BLaER1 treated with 17β-estradiol and CSF1 and Interleukin-3, amounts not matched to agents 10 nM and 100 nM (cell line): Measurements from ENCODE around the gene KCND1.
A peak's percentile ranks its signal among the peaks of the same experiment; 100 is the strongest.

Experiments
- H3K27ac ChIP-seq, 11 experiments: shearing (Covaris generic); formaldehyde crosslinking; 2 replicates each; pipeline ENCODE4 v1.8.1; 2022
- H3K27me3 ChIP-seq, 11 experiments: shearing (Covaris generic); formaldehyde crosslinking; 2 replicates each; pipeline ENCODE4 v1.8.1; 2022
- H3K36me3 ChIP-seq, 11 experiments: shearing (Covaris generic); formaldehyde crosslinking; 2 replicates each; pipeline ENCODE4 v1.8.1; 2022
- H3K4me1 ChIP-seq, 10 experiments: shearing (Covaris generic); formaldehyde crosslinking; 2 replicates each; pipeline ENCODE4 v1.8.1; 2022
- H3K4me2 ChIP-seq, 11 experiments: shearing (Covaris generic); formaldehyde crosslinking; 2 replicates each; pipeline ENCODE4 v1.8.1; 2022
- H3K4me3 ChIP-seq, 10 experiments: shearing (Covaris generic); formaldehyde crosslinking; 2 replicates each; pipeline ENCODE4 v1.8.1; 2022
- H3K9ac ChIP-seq, 11 experiments: shearing (Covaris generic); formaldehyde crosslinking; 2 replicates each; pipeline ENCODE4 v1.8.1; 2022
- H3K9me3 ChIP-seq, 11 experiments: shearing (Covaris generic); formaldehyde crosslinking; replicated peaks in 1 of 11; 2 replicates each; pipeline ENCODE4 v1.8.1; 2022
- H4K20me1 ChIP-seq, 11 experiments: shearing (Covaris generic); formaldehyde crosslinking; 2 replicates each; pipeline ENCODE4 v1.8.1; 2022
- Cebpa-rat ChIP-seq, 11 experiments: shearing (Covaris generic); IDR thresholded peaks; 2 replicates each; pipeline ENCODE4 v1.8.1; 2022

KCND1 gene

DNA sequence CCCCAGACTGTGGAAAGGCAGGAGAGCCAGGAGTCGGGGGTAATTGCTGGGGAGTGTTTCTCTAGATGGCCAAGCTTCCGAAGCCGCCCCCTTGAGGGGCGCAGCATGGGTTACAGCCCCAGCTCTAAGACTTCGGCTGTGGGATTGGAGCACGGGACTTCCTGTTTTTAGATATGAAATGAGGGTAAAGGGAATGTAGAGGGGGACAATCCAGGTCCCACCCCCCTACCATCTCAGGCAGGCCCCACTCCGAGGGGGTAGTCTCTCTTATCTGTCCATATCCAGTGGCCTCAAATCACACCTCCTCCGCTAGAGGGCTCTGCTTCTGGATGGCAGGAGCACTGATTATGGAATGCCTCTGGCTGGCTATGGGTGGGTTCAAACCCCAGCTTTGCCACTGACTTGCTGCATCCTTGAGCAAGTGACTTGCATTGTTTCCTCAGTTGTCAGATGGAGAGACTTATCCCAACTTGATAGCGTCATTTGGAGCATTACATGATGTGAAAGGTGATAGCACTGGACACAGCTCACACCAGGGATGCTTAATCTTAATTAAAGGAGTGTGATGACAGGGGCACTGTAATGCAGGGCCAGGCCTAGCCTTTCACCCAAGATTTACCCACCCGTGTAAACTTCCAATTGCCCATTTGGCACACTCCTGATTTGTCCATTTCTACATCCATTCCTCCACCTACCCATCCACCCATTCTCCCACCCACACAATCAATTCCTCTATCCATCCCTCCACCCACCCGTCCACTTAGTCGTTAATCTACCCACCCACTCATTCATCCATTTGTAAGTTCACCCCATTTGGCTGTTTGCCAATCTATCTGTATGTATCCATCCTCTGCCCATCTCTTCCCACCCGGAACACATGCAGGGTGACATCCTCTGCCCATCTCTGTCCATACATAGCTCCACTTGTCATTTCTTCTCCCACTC lies 848 bp upstream of the KCND1 start:
- Histone ChIP-seq H3K27ac (no peak overlapping the region; a peak in 1 of 22 replicates), H3K4me3 (peak overlapping the region in 1 of 10 experiments; percentile 35; a peak in 1 of 20 replicates), H3K9ac (peak overlapping the region in 2 of 11 experiments; percentile 44 to 46; a peak in 3 of 22 replicates)

GRCh38 chrX:48969471-48969870 lies 2.2 kb downstream of the KCND1 start:
- H3K9me3 ChIP-seq, result no peaks in the 10 kb centered on the region
- no peak for TF ChIP-seq Cebpa-rat (IDR thresholded peaks at IDR 0.05)
- peaks cover 0 to 11% (median 9%) of the 10 kb centered on the region in 11 experiments; a peak in 13 of 22 replicates for H3K36me3 ChIP-seq
- peaks cover 10 to 17% (median 15%) of the 10 kb centered on the region in 10 experiments; a peak in 19 of 20 replicates for H3K4me1 ChIP-seq
- H4K20me1 ChIP-seq, result peaks cover 0 to 18% (median 3%) of the 10 kb centered on the region in 11 experiments; a peak in 10 of 22 replicates
- H3K9ac ChIP-seq, result no peak overlapping the region
- H3K27me3 ChIP-seq, result peaks cover 34 to 96% (median 70%) of the 10 kb centered on the region in 11 experiments
- no peak overlapping the region for H3K4me2 ChIP-seq
- no peak overlapping the region for H3K27ac ChIP-seq
- no peak overlapping the region for H3K4me3 ChIP-seq

More for the DNA sequence above, 848 bp upstream of the KCND1 start:
- Histone ChIP-seq H3K4me1 (peaks cover 12 to 25% (median 16%) of the 10 kb centered on the region in 10 experiments; a peak in 19 of 20 replicates), H3K4me2 (peak overlapping the region; percentile 28 to 81 (median 68)), H4K20me1 (peaks cover 0 to 31% (median 7%) of the 10 kb centered on the region in 11 experiments; a peak in 9 of 22 replicates), H3K9me3 (no peaks in the 10 kb centered on the region), H3K27me3 (peaks cover 33 to 100% (median 71%) of the 10 kb centered on the region in 11 experiments), H3K36me3 (peaks cover 11 to 38% (median 28%) of the 10 kb centered on the region in 11 experiments; a peak in 18 of 22 replicates)
- TF ChIP-seq Cebpa-rat (IDR thresholded peaks at IDR 0.05), result no peak

DNA sequence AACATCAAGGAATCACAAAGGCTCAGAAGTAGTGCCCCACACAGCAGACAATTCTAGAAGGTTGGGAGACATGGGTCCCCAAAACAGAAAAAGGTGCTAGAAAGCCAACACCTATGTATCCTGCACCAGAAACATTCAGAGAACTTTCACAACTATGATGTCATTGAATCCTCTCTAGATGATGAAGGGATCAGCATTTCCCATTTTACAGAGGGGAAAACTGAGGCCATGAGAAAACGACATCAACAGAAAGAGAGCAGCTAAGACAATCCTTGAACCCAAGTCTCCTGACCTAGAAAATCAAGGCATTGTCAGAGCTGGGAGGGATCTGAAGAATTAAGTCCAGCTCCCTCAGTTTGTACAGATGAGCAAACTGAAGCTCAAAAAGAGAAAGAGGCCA lies 3.3 kb downstream of the KCND1 start:
- TF ChIP-seq Cebpa-rat (IDR thresholded peaks at IDR 0.05), result no peak
- Histone ChIP-seq H3K9me3 (no peaks in the 10 kb centered on the region), H3K27ac (no peak overlapping the region), H3K4me3 (no peak overlapping the region), H3K27me3 (peaks cover 34 to 85% (median 62%) of the 10 kb centered on the region in 11 experiments), H3K9ac (no peak overlapping the region), H4K20me1 (peaks cover 0 to 18% (median 3%) of the 10 kb centered on the region in 11 experiments; a peak in 10 of 22 replicates), H3K36me3 (0 out of 22 replicates have a peak, but pooled peaks cover 0 to 4% (median 0%) of the 10 kb centered on the region in 11 experiments), H3K4me2 (no peak overlapping the region), H3K4me1 (peaks cover 10 to 19% (median 16%) of the 10 kb centered on the region in 10 experiments; a peak in 19 of 20 replicates)

GRCh38 chrX:48966796-48967579 lies 4.7 kb downstream of the KCND1 start:
- Histone ChIP-seq H3K27me3 (peaks cover 37 to 80% (median 60%) of the 10 kb centered on the region in 11 experiments), H3K4me2 (no peak overlapping the region), H3K4me3 (no peak overlapping the region), H3K9me3 (no peaks in the 10 kb centered on the region), H3K9ac (no peak overlapping the region), H3K27ac (no peak overlapping the region), H3K4me1 (peaks cover 7 to 17% (median 9%) of the 10 kb centered on the region in 10 experiments; a peak in 19 of 20 replicates), H3K36me3 (0 out of 22 replicates have a peak, but pooled peaks cover 0 to 4% (median 0%) of the 10 kb centered on the region in 11 experiments), H4K20me1 (peaks cover 0 to 11% (median 0%) of the 10 kb centered on the region in 11 experiments; a peak in 10 of 22 replicates)
- TF ChIP-seq Cebpa-rat (IDR thresholded peaks at IDR 0.05), result no peak

- Histone ChIP-seq H3K4me3 (no peak overlapping the region), H3K27me3 (peaks cover 47 to 80% (median 70%) of the 10 kb centered on the region in 11 experiments), H3K9me3 (no peaks in the 10 kb centered on the region), H3K36me3 (0 out of 22 replicates have a peak, but pooled peaks cover 0 to 4% (median 0%) of the 10 kb centered on the region in 11 experiments), H3K4me2 (no peak overlapping the region), H4K20me1 (peaks cover 0 to 8% (median 0%) of the 10 kb centered on the region in 11 experiments; a peak in 7 of 22 replicates), H3K4me1 (peaks cover 0 to 6% (median 0%) of the 10 kb centered on the region in 10 experiments; a peak in 3 of 20 replicates), H3K9ac (no peak overlapping the region), H3K27ac (no peak overlapping the region)
- TF ChIP-seq Cebpa-rat (IDR thresholded peaks at IDR 0.05), result no peak
Observed at GRCh38 chrX:48965959-48966358, 5.7 kb downstream of the KCND1 start.

GRCh38 chrX:48961585-48962091 lies 10.0 kb downstream of the KCND1 start:
- 0 out of 22 replicates have a peak, but pooled peaks cover 0 to 4% (median 0%) of the 10 kb centered on the region in 11 experiments for H3K36me3 ChIP-seq
- no peak overlapping the region for H3K4me2 ChIP-seq
- no peak overlapping the region for H3K9ac ChIP-seq
- peaks cover 31 to 58% (median 49%) of the 10 kb centered on the region in 11 experiments for H3K27me3 ChIP-seq
- no peak overlapping the region for H3K27ac ChIP-seq
- peaks cover 0 to 20% (median 4%) of the 10 kb centered on the region in 11 experiments; a peak in 9 of 22 replicates for H3K9me3 ChIP-seq
- no peak for TF ChIP-seq Cebpa-rat (IDR thresholded peaks at IDR 0.05)
- peaks cover under 1 to 11% (median 5%) of the 10 kb centered on the region in 11 experiments; a peak in 17 of 22 replicates for H4K20me1 ChIP-seq
- H3K4me1 ChIP-seq, result peaks cover 14 to 21% (median 19%) of the 10 kb centered on the region in 10 experiments; a peak in 19 of 20 replicates
- H3K4me3 ChIP-seq, result no peak overlapping the region

DNA sequence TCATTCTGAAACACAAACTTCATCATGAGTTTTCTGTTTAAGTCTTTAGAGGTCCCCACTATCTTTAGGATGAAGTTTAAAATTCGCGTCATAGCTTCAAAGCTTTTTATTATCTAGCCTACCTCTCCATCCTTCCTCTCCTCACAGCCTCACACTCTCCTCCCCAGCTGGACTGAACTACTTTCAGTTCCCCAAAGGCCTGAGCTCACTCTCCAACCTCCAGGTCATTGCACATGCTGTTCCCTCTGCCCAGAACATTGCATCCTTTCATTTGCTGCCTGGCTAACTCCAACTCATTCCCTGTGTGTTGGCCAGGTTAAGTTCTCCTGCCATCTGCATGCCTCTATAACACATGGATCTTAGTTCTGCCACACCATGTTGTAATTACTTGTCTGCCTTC lies 11.4 kb downstream of the KCND1 start:
- H3K4me2 ChIP-seq, result peak overlapping the region in 6 of 11 experiments; percentile 2 to 76 (median 64); a peak in 6 of 22 replicates
- H3K4me3 ChIP-seq, result no peak overlapping the region
- no peak for TF ChIP-seq Cebpa-rat (IDR thresholded peaks at IDR 0.05)
- peaks cover 11 to 21% (median 18%) of the 10 kb centered on the region in 11 experiments; a peak in 19 of 22 replicates for H4K20me1 ChIP-seq
- peaks cover 28 to 33% (median 30%) of the 10 kb centered on the region in 10 experiments; a peak in 19 of 20 replicates for H3K4me1 ChIP-seq
- H3K9ac ChIP-seq, result no peak overlapping the region
- peaks cover 0 to 21% (median 4%) of the 10 kb centered on the region in 11 experiments; a peak in 9 of 22 replicates for H3K9me3 ChIP-seq
- H3K27ac ChIP-seq, result no peak overlapping the region
- peaks cover 20 to 51% (median 39%) of the 10 kb centered on the region in 11 experiments for H3K27me3 ChIP-seq
- peaks cover 0 to 9% (median 6%) of the 10 kb centered on the region in 11 experiments; a peak in 11 of 22 replicates for H3K36me3 ChIP-seq
